HEK293 (cell line): ENCODE data around the gene SPAG8.

Experiments
- CTCF ChIA-PET: fragments of 350-600 bp; formaldehyde crosslinking; extraction: SDS; loops from one replicate; lab custom pipeline; 2021; ENCODE audit warnings: antibody characterized with exemption; lab: Yijun Ruan, JAX
- POLR2A ChIA-PET: fragments of 300-600 bp; formaldehyde crosslinking; extraction: SDS; loops from one replicate; lab custom pipeline; 2020; ENCODE audit warnings: antibody characterized with exemption, inconsistent platforms; lab: Yijun Ruan, JAX
- H3K27ac ChIP-seq: fragments of 200-500 bp; sonication (Bioruptor generic); 2 replicates; pipeline ENCODE4 v1.5.1; 2014; ENCODE audit warnings: low read depth, low read length, control low read depth, inconsistent platforms; ENCODE audit errors: extremely low read depth
- H3K36me3 ChIP-seq, 2 experiments: fragments of 200-500 bp in 1 of 2; sonication (Bioruptor generic) in 1 of 2; 1 replicate in 1 of 2; 2 replicates in 1 of 2; pipeline ENCODE4 v1.5.1; 2014 to 2017; ENCODE audit warnings: inconsistent platforms in 2 of 2, low read length in 2 of 2; ENCODE audit not compliant: control insufficient read depth in 2 of 2, insufficient read depth in 1 of 2
- H3K4me1 ChIP-seq: fragments of 200-500 bp; sonication (Bioruptor generic); 2 replicates; pipeline ENCODE4 v1.5.1; 2014; ENCODE audit warnings: mild to moderate bottlenecking, low read length, inconsistent platforms; ENCODE audit not compliant: control insufficient read depth, insufficient read depth
- H3K4me3 ChIP-seq: 2 replicates; pipeline ENCODE4 v1.5.1; 2011; ENCODE audit warnings: low read depth, mild to moderate bottlenecking, control low read depth, low read length, moderate library complexity
- H3K9me3 ChIP-seq: fragments of 200-500 bp; sonication (Bioruptor generic); 2 replicates; pipeline ENCODE4 v1.5.1; 2014; ENCODE audit warnings: low read depth, low read length, inconsistent platforms; ENCODE audit not compliant: control insufficient read depth, insufficient read depth
- FEZF1 ChIP-seq: fragments of 450-650 bp; formaldehyde crosslinking; IDR thresholded peaks from 2 replicates; pipeline ENCODE4 v1.5.1; 2016; ENCODE audit warnings: missing biosample characterization, missing genetic modification characterization
- GLIS1 ChIP-seq: fragments of 450-650 bp; formaldehyde crosslinking; IDR thresholded peaks from 2 replicates; pipeline ENCODE4 v1.5.1; 2016; ENCODE audit warnings: missing biosample characterization, missing genetic modification characterization
- KLF16 ChIP-seq: fragments of 450-650 bp; formaldehyde crosslinking; IDR thresholded peaks from 2 replicates; pipeline ENCODE4 v1.5.1; 2017; ENCODE audit warnings: missing biosample characterization, missing genetic modification characterization
- KLF8 ChIP-seq: fragments of 450-650 bp; formaldehyde crosslinking; IDR thresholded peaks from 2 replicates; pipeline ENCODE4 v1.5.1; 2016; ENCODE audit warnings: missing biosample characterization, missing genetic modification characterization
- SCRT2 ChIP-seq: fragments of 450-650 bp; formaldehyde crosslinking; IDR thresholded peaks from 2 replicates; pipeline ENCODE4 v1.5.1; 2016; ENCODE audit warnings: missing biosample characterization, missing genetic modification characterization
- SETDB1 ChIP-seq: IDR thresholded peaks from one replicate; pipeline ENCODE4 v1.6.1; 2017; ENCODE audit warnings: mild to moderate bottlenecking, low read length, moderate library complexity, mixed read lengths; ENCODE audit not compliant: insufficient read length
- SP2 ChIP-seq: fragments of 450-650 bp; formaldehyde crosslinking; IDR thresholded peaks from 2 replicates; pipeline ENCODE4 v1.5.1; 2016; ENCODE audit warnings: missing biosample characterization, missing genetic modification characterization
- SP7 ChIP-seq: fragments of 450-650 bp; formaldehyde crosslinking; IDR thresholded peaks from 2 replicates; pipeline ENCODE4 v1.5.1; 2016; ENCODE audit warnings: missing biosample characterization, missing genetic modification characterization
- YY2 ChIP-seq: fragments of 450-650 bp; formaldehyde crosslinking; IDR thresholded peaks from 2 replicates; pipeline ENCODE4 v1.5.1; 2016; ENCODE audit warnings: missing biosample characterization, missing genetic modification characterization
- ZBTB17 ChIP-seq: fragments of 450-650 bp; formaldehyde crosslinking; IDR thresholded peaks from 2 replicates; pipeline ENCODE4 v1.5.1; 2016; ENCODE audit warnings: missing biosample characterization, missing genetic modification characterization
- ZBTB48 ChIP-seq: fragments of 450-650 bp; formaldehyde crosslinking; IDR thresholded peaks from 2 replicates; pipeline ENCODE4 v1.5.1; 2016; ENCODE audit warnings: missing biosample characterization, missing genetic modification characterization
- ZBTB8A ChIP-seq: fragments of 450-650 bp; formaldehyde crosslinking; IDR thresholded peaks from 2 replicates; pipeline ENCODE4 v1.5.1; 2016; ENCODE audit warnings: missing biosample characterization, missing genetic modification characterization
- ZNF561 ChIP-seq: fragments of 450-650 bp; IDR thresholded peaks from 2 replicates; pipeline ENCODE4 v1.5.1; 2018; ENCODE audit warnings: missing biosample characterization, missing genetic modification characterization, borderline replicate concordance
- ZNF629 ChIP-seq: fragments of 450-650 bp; formaldehyde crosslinking; IDR thresholded peaks from 2 replicates; pipeline ENCODE4 v1.5.1; 2017; ENCODE audit warnings: missing biosample characterization, missing genetic modification characterization
- ZNF664 ChIP-seq: fragments of 450-650 bp; formaldehyde crosslinking; IDR thresholded peaks from 2 replicates; pipeline ENCODE4 v1.5.1; 2016; ENCODE audit warnings: missing biosample characterization, missing genetic modification characterization
- ZNF776 ChIP-seq: fragments of 450-650 bp; formaldehyde crosslinking; IDR thresholded peaks from 2 replicates; pipeline ENCODE4 v1.5.0; 2017; ENCODE audit warnings: missing biosample characterization, missing genetic modification characterization, borderline replicate concordance
- ZSCAN16 ChIP-seq: fragments of 450-650 bp; formaldehyde crosslinking; IDR thresholded peaks from 2 replicates; pipeline ENCODE4 v1.5.1; 2016; ENCODE audit warnings: missing biosample characterization, missing genetic modification characterization
- ZSCAN30 ChIP-seq: fragments of 450-650 bp; IDR thresholded peaks from 2 replicates; pipeline ENCODE4 v1.5.1; 2018; ENCODE audit warnings: missing biosample characterization, mild to moderate bottlenecking, missing genetic modification characterization, moderate library complexity
- ZXDB ChIP-seq: fragments of 450-650 bp; formaldehyde crosslinking; IDR thresholded peaks from 2 replicates; pipeline ENCODE4 v1.5.1; 2016; ENCODE audit warnings: missing biosample characterization, missing genetic modification characterization
- TF ChIP-seq, protein P1 (sequence below): fragments of 450-650 bp; formaldehyde crosslinking; IDR thresholded peaks from 2 replicates; pipeline ENCODE4 v1.5.1; 2016; ENCODE audit warnings: missing biosample characterization, missing genetic modification characterization
- TF ChIP-seq, protein P2 (sequence below): fragments of 450-650 bp; formaldehyde crosslinking; IDR thresholded peaks from 2 replicates; pipeline ENCODE4 v1.5.1; 2016; ENCODE audit warnings: missing biosample characterization, missing genetic modification characterization
- TF ChIP-seq, protein P3 (sequence below): fragments of 450-650 bp; formaldehyde crosslinking; IDR thresholded peaks from 2 replicates; pipeline ENCODE4 v1.5.1; 2016; ENCODE audit warnings: missing biosample characterization, missing genetic modification characterization
- TF ChIP-seq, protein P4 (sequence below): fragments of 450-650 bp; formaldehyde crosslinking; IDR thresholded peaks from 2 replicates; pipeline ENCODE4 v1.5.1; 2016; ENCODE audit warnings: missing biosample characterization, missing genetic modification characterization
- TF ChIP-seq, protein P5 (sequence below): fragments of 450-650 bp; formaldehyde crosslinking; IDR thresholded peaks from 2 replicates; pipeline ENCODE4 v1.5.1; 2016; ENCODE audit warnings: missing biosample characterization, missing genetic modification characterization
- TF ChIP-seq, protein P6 (sequence below): fragments of 450-650 bp; formaldehyde crosslinking; optimal IDR thresholded peaks from 2 replicates; pipeline ENCODE3; 2016; ENCODE audit warnings: missing biosample characterization, mild to moderate bottlenecking, missing genetic modification characterization

The SPAG8 gene, protein sequence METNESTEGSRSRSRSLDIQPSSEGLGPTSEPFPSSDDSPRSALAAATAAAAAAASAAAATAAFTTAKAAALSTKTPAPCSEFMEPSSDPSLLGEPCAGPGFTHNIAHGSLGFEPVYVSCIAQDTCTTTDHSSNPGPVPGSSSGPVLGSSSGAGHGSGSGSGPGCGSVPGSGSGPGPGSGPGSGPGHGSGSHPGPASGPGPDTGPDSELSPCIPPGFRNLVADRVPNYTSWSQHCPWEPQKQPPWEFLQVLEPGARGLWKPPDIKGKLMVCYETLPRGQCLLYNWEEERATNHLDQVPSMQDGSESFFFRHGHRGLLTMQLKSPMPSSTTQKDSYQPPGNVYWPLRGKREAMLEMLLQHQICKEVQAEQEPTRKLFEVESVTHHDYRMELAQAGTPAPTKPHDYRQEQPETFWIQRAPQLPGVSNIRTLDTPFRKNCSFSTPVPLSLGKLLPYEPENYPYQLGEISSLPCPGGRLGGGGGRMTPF

DNA sequence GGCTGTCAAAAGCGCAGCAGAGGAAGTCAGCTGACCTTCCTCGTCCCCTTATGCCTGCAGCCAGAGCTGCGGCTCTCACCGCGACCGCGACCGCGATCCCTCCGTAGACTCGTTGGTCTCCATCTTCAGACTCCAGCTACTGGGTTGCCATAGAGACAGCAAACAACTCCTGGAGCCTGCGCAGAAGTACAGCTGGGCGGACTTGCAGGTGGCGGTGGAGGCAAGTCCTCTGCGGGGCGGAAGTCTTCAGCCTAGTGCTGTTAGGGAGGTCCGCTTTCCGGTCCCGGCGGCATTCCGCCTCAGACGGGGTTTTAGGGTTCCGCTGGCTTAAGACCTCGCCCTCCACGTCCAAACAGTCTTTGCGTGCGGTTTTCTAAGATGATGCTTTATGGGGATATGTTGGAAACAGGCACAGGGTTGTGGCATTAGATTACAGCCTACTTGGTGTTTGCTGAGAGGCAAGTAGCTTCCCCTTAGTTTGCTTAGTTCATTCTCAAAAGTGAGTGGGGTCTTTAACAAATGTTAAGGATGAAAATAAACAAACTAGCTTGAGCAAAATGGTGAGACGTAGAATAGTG, at the start of gene SPAG8:
SPAG8 (minus strand) TSS at position 238 of the 578 bp plus-strand sequence; CDS start at position 123, 115 bp downstream.
- Histone ChIP-seq H3K36me3 (peaks cover 0 to 34% of the 10 kb centered on the region in 2 experiments; a peak in 1 of 3 replicates), H3K27ac (peak within 1 kb of the TSS; percentile 13; the same call in 1 of the 2 replicates), H3K9me3 (no peaks in the 10 kb centered on the region), H3K4me1 (no peaks in the 10 kb centered on the region), H3K4me3 (peak within 1 kb of the TSS; percentile 42)
- ChIA-PET POLR2A (interaction anchor here (0.6 to 3.1 kb wide), 10 partner anchors 10 to 154 kb away, joined by 3 to 13 read pairs (median 4); partner anchors contain the start of genes CCDC107, CREB3, FAM221B and GBA2), CTCF (interaction anchor here (0.8 to 4.3 kb wide), 11 partner anchors 10 to 196 kb away, joined by 3 to 46 read pairs (median 5); no protein-coding TSS in a partner anchor)
- TF ChIP-seq SETDB1 (no peak), ZBTB48 (tag by site-specific recombination) (peak; percentile 37; the same call in 1 of the 2 replicates), ZSCAN16 (tag by site-specific recombination) (no peak), ZNF561 (0 out of 2 replicates have a peak, but pooled peaks have one; percentile 34), YY2 (tag by site-specific recombination) (peak; percentile 52; the same call in 1 of the 2 replicates), SCRT2 (tag by site-specific recombination) (no peak), ZNF664 (tag by site-specific recombination) (no peak), ZXDB (tag by site-specific recombination) (peak; percentile 58; the same call in 1 of the 2 replicates), KLF16 (tag by site-specific recombination) (peak; percentile 89), ZNF629 (peak; percentile 53; the same call in 1 of the 2 replicates), KLF8 (tag by site-specific recombination) (peak; percentile 47; the same call in 1 of the 2 replicates), FEZF1 (tag by site-specific recombination) (peak; percentile 88), ZSCAN30 (tag by site-specific recombination) (peak; percentile 64), ZNF776 (tag by site-specific recombination) (no peak), ZBTB8A (tag by site-specific recombination) (peak; percentile 43; the same call in 1 of the 2 replicates), SP2 (tag by site-specific recombination) (peak; percentile 78), ZBTB17 (tag by site-specific recombination) (peak; percentile 82), SP7 (tag by site-specific recombination) (peak; percentile 65), GLIS1 (tag by site-specific recombination) (peak; percentile 17; the same call in 1 of the 2 replicates)
- TF ChIP-seq, protein P1, sequence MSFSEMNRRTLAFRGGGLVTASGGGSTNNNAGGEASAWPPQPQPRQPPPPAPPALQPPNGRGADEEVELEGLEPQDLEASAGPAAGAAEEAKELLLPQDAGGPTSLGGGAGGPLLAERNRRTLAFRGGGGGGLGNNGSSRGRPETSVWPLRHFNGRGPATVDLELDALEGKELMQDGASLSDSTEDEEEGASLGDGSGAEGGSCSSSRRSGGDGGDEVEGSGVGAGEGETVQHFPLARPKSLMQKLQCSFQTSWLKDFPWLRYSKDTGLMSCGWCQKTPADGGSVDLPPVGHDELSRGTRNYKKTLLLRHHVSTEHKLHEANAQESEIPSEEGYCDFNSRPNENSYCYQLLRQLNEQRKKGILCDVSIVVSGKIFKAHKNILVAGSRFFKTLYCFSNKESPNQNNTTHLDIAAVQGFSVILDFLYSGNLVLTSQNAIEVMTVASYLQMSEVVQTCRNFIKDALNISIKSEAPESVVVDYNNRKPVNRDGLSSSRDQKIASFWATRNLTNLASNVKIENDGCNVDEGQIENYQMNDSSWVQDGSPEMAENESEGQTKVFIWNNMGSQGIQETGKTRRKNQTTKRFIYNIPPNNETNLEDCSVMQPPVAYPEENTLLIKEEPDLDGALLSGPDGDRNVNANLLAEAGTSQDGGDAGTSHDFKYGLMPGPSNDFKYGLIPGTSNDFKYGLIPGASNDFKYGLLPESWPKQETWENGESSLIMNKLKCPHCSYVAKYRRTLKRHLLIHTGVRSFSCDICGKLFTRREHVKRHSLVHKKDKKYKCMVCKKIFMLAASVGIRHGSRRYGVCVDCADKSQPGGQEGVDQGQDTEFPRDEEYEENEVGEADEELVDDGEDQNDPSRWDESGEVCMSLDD (tag by site-specific recombination) = 0 out of 2 replicates have a peak, but pooled peaks have one; percentile 50
- TF ChIP-seq, protein P2, sequence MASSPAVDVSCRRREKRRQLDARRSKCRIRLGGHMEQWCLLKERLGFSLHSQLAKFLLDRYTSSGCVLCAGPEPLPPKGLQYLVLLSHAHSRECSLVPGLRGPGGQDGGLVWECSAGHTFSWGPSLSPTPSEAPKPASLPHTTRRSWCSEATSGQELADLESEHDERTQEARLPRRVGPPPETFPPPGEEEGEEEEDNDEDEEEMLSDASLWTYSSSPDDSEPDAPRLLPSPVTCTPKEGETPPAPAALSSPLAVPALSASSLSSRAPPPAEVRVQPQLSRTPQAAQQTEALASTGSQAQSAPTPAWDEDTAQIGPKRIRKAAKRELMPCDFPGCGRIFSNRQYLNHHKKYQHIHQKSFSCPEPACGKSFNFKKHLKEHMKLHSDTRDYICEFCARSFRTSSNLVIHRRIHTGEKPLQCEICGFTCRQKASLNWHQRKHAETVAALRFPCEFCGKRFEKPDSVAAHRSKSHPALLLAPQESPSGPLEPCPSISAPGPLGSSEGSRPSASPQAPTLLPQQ (tag by site-specific recombination) = peak; percentile 98; the same call in 1 of the 2 replicates
- TF ChIP-seq, protein P3, sequence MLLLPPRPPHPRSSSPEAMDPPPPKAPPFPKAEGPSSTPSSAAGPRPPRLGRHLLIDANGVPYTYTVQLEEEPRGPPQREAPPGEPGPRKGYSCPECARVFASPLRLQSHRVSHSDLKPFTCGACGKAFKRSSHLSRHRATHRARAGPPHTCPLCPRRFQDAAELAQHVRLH (tag by site-specific recombination) = peak; percentile 75; the same call in 1 of the 2 replicates
- TF ChIP-seq, protein P4, sequence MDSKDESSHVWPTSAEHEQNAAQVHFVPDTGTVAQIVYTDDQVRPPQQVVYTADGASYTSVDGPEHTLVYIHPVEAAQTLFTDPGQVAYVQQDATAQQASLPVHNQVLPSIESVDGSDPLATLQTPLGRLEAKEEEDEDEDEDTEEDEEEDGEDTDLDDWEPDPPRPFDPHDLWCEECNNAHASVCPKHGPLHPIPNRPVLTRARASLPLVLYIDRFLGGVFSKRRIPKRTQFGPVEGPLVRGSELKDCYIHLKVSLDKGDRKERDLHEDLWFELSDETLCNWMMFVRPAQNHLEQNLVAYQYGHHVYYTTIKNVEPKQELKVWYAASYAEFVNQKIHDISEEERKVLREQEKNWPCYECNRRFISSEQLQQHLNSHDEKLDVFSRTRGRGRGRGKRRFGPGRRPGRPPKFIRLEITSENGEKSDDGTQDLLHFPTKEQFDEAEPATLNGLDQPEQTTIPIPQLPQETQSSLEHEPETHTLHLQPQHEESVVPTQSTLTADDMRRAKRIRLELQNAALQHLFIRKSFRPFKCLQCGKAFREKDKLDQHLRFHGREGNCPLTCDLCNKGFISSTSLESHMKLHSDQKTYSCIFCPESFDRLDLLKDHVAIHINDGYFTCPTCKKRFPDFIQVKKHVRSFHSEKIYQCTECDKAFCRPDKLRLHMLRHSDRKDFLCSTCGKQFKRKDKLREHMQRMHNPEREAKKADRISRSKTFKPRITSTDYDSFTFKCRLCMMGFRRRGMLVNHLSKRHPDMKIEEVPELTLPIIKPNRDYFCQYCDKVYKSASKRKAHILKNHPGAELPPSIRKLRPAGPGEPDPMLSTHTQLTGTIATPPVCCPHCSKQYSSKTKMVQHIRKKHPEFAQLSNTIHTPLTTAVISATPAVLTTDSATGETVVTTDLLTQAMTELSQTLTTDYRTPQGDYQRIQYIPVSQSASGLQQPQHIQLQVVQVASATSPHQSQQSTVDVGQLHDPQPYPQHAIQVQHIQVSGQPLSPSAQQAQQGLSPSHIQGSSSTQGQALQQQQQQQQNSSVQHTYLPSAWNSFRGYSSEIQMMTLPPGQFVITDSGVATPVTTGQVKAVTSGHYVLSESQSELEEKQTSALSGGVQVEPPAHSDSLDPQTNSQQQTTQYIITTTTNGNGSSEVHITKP = peak; percentile 51
- TF ChIP-seq, protein P5, sequence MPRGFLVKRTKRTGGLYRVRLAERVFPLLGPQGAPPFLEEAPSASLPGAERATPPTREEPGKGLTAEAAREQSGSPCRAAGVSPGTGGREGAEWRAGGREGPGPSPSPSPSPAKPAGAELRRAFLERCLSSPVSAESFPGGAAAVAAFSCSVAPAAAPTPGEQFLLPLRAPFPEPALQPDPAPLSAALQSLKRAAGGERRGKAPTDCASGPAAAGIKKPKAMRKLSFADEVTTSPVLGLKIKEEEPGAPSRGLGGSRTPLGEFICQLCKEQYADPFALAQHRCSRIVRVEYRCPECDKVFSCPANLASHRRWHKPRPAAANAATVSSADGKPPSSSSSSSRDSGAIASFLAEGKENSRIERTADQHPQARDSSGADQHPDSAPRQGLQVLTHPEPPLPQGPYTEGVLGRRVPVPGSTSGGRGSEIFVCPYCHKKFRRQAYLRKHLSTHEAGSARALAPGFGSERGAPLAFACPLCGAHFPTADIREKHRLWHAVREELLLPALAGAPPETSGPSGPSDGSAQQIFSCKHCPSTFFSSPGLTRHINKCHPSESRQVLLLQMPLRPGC (tag by site-specific recombination) = no peak
- TF ChIP-seq, protein P6, sequence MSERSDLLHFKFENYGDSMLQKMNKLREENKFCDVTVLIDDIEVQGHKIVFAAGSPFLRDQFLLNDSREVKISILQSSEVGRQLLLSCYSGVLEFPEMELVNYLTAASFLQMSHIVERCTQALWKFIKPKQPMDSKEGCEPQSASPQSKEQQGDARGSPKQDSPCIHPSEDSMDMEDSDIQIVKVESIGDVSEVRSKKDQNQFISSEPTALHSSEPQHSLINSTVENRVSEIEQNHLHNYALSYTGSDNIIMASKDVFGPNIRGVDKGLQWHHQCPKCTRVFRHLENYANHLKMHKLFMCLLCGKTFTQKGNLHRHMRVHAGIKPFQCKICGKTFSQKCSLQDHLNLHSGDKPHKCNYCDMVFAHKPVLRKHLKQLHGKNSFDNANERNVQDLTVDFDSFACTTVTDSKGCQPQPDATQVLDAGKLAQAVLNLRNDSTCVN (tag by site-specific recombination) = peak; percentile 35
